Esophagus squamous epithelium (tissue), 5 donors: Measurements from ENCODE around the gene CD109. TPM values are rescaled to one million over a fixed set of nuclear protein-coding genes. Genes with fewer than 3 reads are reported as not detected.
"Not testable (repeated sequence)": the region's sequence is repeated elsewhere in the genome, so short reads cannot be mapped to it uniquely, and the experiment has no call there.

Source experiments
- DNase-seq: peaks from one replicate; lab custom pipeline; 2025; lab: John Stamatoyannopoulos, UW
- H3K27ac ChIP-seq, 4 donors: fragments of 200-600 bp; sonication (generic); one replicate each; pipeline ENCODE4 v1.5.1; 2016 to 2019; ENCODE audit warnings: mild to moderate bottlenecking in 1 of 4
- H3K27me3 ChIP-seq, 4 donors: fragments of 200-600 bp; sonication (generic); 1 replicate in 3 of 4; 2 replicates in 1 of 4; pipeline versions ENCODE4 v1.5.1 to v1.6.0; 2017 to 2021; ENCODE audit warnings: antibody characterized with exemption in 1 of 4
- H3K36me3 ChIP-seq, 3 donors: fragments of 200-600 bp; sonication (generic); one replicate each; pipeline ENCODE4 v1.5.1; 2016 to 2019
- H3K4me1 ChIP-seq, 3 donors: fragments of 200-600 bp; sonication (generic); one replicate each; pipeline ENCODE4 v1.5.1; 2017 to 2019
- H3K4me3 ChIP-seq, 4 donors: fragments of 200-600 bp; sonication (generic); 1 replicate in 3 of 4; 2 replicates in 1 of 4; pipeline ENCODE4 v1.5.1; 2016 to 2019; ENCODE audit warnings: mild to moderate bottlenecking in 2 of 4, moderate library complexity in 1 of 4
- H3K9me3 ChIP-seq, 3 donors: fragments of 200-600 bp; sonication (generic); one replicate each; pipeline ENCODE4 v1.5.1; 2016 to 2019
- CTCF ChIP-seq, 6 experiments: fragments of 450-650 bp in 4 of 6; fragments of 200-600 bp in 2 of 6; sonication (generic) in 2 of 6; IDR thresholded peaks; one replicate each; pipeline ENCODE4 v1.5.1; 2016 to 2019; ENCODE audit warnings: antibody characterized with exemption in 6 of 6, mild to moderate bottlenecking in 4 of 6, moderate library complexity in 4 of 6
- POLR2A ChIP-seq, 4 donors: fragments of 450-650 bp; IDR thresholded peaks; one replicate each; pipeline ENCODE4 v1.6.1; 2017; ENCODE audit warnings: antibody characterized with exemption in 4 of 4, mild to moderate bottlenecking in 4 of 4, moderate library complexity in 3 of 4
- WGBS, 2 donors: methylation state at CpG; one replicate each; pipeline ENCODE4 v1.1.5; 2018; 5-methylcytosine and 5-hydroxymethylcytosine counted together
- intact Hi-C: fragments of 100-400 bp; cut with DNase I; formaldehyde crosslinking; loops from one replicate; pipeline ENCODE4 v1.15.0; 2022
- total RNA-seq, 4 donors: library from RNA; depleted of rRNA; stranded (reverse); fragments of >200 nt; gene quantifications; one replicate each; pipeline ENCODE4 v1.1.0, GENCODE V29; 2016
- donor health status: DM: yes; HTN: yes; CAD: no.

The CD109 gene
- total RNA-seq, 4 donors from 2014 or later: 27.0 to 57.9 (median 41.3) TPM

DNA sequence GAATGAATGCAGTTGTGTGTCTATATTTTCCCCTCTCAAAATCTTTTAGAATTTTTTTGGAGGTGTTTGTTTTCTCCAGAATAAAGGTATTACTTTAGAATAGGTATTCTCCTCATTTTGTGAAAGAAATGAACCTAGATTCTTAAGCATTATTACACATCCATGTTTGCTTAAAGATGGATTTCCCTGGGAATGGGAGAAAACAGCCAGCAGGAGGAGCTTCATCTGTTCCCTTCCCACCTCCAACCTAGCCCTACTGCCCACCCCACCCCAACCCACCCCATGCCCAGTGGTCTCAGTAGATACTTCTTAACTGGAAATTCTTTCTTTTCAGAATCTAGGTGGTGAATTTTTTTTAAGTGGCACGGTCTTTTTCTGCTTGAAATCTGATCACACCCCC is 127.8 kb downstream of the CD109 start:
- H3K36me3 ChIP-seq: peaks cover 0 to 46% (median 0%) of the 10 kb centered on the region in 3 donors
- intact Hi-C loops: no loop called here
- H3K4me1 ChIP-seq: no peaks in the 10 kb centered on the region
- H3K27ac ChIP-seq: no peak overlapping the region
- 80 to 85% methylated on average over 1 of the region's 1 CpG for WGBS, 2 donors
- H3K27me3 ChIP-seq: no peaks in the 10 kb centered on the region
- TF ChIP-seq CTCF (IDR thresholded peaks at IDR 0.05) (no peak), POLR2A (IDR thresholded peaks at IDR 0.05) (no peak)
- H3K9me3 ChIP-seq: no peaks in the 10 kb centered on the region
- DNase-seq: no peak
- H3K4me3 ChIP-seq: no peak overlapping the region

DNA sequence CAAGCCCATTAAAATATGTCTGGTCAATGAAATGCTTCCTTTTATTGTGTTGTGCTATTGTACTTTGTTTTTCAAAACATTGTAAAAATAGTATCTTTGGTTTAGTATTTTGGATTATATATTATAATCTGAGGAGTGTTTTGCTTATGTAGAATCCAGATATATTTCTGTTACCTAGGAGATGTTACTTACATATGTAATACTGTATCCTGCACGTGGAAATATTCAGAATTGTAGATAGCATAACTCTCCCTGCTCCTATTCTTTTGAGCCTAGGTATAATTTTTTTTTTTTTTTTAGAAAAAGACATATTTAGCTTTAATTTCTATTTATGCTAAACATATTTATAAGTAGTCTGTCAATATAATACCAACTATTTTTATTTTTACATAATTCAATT is 130.6 kb downstream of the CD109 start:
- Histone ChIP-seq H3K36me3 (peaks cover 0 to 24% (median 0%) of the 10 kb centered on the region in 3 donors), H3K27me3 (no peaks in the 10 kb centered on the region), H3K9me3 (no peaks in the 10 kb centered on the region), H3K27ac (no peak overlapping the region), H3K4me3 (no peak overlapping the region), H3K4me1 (no peaks in the 10 kb centered on the region)
- DNase-seq: no peak
- intact Hi-C loops: no loop called here
- 81 to 97% methylated on average over 1 of the region's 1 CpG for WGBS, 2 donors
- TF ChIP-seq CTCF (IDR thresholded peaks at IDR 0.05) (no peak), POLR2A (IDR thresholded peaks at IDR 0.05) (no peak)

DNA sequence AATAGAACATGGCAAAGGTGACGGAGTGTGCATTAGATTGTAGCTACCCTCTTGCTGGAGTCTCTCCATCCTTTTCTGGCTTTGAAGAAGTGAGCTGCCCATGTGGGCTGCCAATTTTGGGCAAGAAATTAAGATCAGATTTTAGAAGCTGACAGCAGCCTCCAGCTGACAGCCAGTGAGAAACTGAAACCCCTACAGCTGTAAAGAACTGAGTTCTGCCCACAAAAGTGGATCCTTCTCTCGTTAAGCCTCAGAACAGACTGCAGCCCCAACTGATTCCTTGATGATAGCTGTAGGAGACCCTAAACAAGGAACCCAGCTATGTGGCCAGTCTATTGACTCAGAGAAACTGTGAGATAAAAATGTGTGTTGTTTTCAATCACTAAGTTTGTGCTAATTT is 134.1 kb downstream of the CD109 start:
- H3K4me3 ChIP-seq: no peak overlapping the region
- H3K27ac ChIP-seq: no peak overlapping the region
- no peaks in the 10 kb centered on the region for H3K27me3 ChIP-seq
- no peak for DNase-seq
- TF ChIP-seq POLR2A (IDR thresholded peaks at IDR 0.05) (no peak), CTCF (IDR thresholded peaks at IDR 0.05) (no peak)
- peaks cover 0 to 22% (median 0%) of the 10 kb centered on the region in 3 donors for H3K36me3 ChIP-seq
- no peaks in the 10 kb centered on the region for H3K4me1 ChIP-seq
- no peaks in the 10 kb centered on the region for H3K9me3 ChIP-seq
- WGBS, 2 donors: 75 to 83% methylated on average over 2 of the region's 2 CpGs
- intact Hi-C loops: no loop called here

- WGBS, 2 donors: 63 to 78% methylated on average over 1 of the region's 1 CpG
- no peak for DNase-seq
- no peak for TF ChIP-seq CTCF (IDR thresholded peaks at IDR 0.05)
- Histone ChIP-seq H3K36me3 (peaks cover 0 to 14% (median 0%) of the 10 kb centered on the region in 3 donors), H3K4me1 (no peaks in the 10 kb centered on the region), H3K27me3 (no peaks in the 10 kb centered on the region), H3K9me3 (no peaks in the 10 kb centered on the region), H3K4me3 (no peak overlapping the region), H3K27ac (no peak overlapping the region)
- intact Hi-C loops: no loop called here
Measured at GRCh38 chr6:73832313-73832712, 136.3 kb downstream of the CD109 start.

DNA sequence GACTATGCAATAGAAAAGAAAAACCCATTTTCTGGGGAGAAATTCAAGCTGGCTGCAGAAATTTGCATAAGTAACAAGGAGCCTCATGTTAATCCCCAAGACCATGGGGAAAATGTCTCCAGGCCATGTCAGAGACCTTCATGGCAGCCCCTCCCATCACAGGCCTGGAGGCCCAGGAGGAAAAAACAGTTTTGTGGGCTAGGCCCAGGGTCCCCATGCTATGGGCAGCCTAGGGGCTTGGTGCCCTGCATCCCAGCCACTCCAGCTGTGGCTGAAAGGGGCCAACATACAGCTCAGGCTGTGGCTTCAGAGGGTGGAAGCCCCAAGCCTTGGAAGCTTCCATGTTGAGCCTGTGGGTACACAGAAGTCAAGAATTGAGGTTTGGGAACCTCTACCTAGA is 148.7 kb downstream of the CD109 start:
- H3K9me3 ChIP-seq: peaks cover 0 to 17% (median 0%) of the 10 kb centered on the region in 3 donors
- DNase-seq, H3K27me3 ChIP-seq, H3K4me1 ChIP-seq, intact Hi-C loops, H3K27ac ChIP-seq, H3K4me3 ChIP-seq: not testable (repeated sequence)
- peaks cover 0 to 48% (median 4%) of the 10 kb centered on the region in 3 donors for H3K36me3 ChIP-seq

- intact Hi-C loops, H3K27me3 ChIP-seq, H3K4me1 ChIP-seq, H3K27ac ChIP-seq, H3K9me3 ChIP-seq, H3K36me3 ChIP-seq, DNase-seq, H3K4me3 ChIP-seq: not testable (repeated sequence)
- no CpG with 5 or more reads among the region's 25 CpGs for WGBS, 2 donors
Measured at GRCh38 chr6:73851048-73851447, 155.0 kb downstream of the CD109 start.
